HepG2 (cell line): ENCODE results near the gene CAPN11. TPM values are rescaled to one million over a fixed set of nuclear protein-coding genes. Genes with fewer than 3 reads are reported as not detected.

Experiments
- ATAC-seq: fragments of 200-7000 bp; cut with Tn5 transposase; 3 replicates; pipeline ENCODE4 v1.9.1; 2020; ENCODE audit warnings: mild to moderate bottlenecking, moderate library complexity
- BruUV-seq: library from RNA; stranded (reverse); fragments of 400-500 nt; replicated peaks from 2 replicates; lab custom pipeline; 2021; lab: Mats Ljungman, UMichigan
- CTCF ChIA-PET: fragments of 300-600 bp; formaldehyde crosslinking; extraction: SDS; loops from one replicate; lab custom pipeline; 2021; ENCODE audit warnings: low total read pairs, inconsistent platforms, low intra/inter-chr PET ratio; lab: Yijun Ruan, JAX
- POLR2A ChIA-PET: fragments of 350-600 bp; sonication (Branson Sonifier 250); formaldehyde crosslinking; loops from one replicate; lab custom pipeline; 2020; ENCODE audit warnings: antibody characterized with exemption, inconsistent platforms; lab: Yijun Ruan, JAX
- DNase-seq: peaks from one replicate; pipeline ENCODE4 v3.0.0-alpha.2; 2015; ENCODE audit warnings: low spot score
- FAIRE-seq: peaks from 3 replicates; lab custom pipeline; 2011; peaks lifted over from hg19 to GRCh38; lab: Jason Lieb, UNC
- H2AFZ ChIP-seq: one replicate; pipeline ENCODE4 v1.6.1; 2011; ENCODE audit warnings: low read length, inconsistent platforms
- H3K27ac ChIP-seq: fragments of 300-600 bp; 3 replicates; pipeline ENCODE4 v1.8.0; 2011; ENCODE audit warnings: mixed run types, mild to moderate bottlenecking, mixed read lengths, low read length, inconsistent platforms; ENCODE audit not compliant: insufficient read depth; ENCODE audit errors: extremely low read length
- H3K27me3 ChIP-seq, 2 experiments: fragments of 200-600 bp in 1 of 2; 2 replicates in 1 of 2; 3 replicates in 1 of 2; pipeline versions ENCODE4 v1.6.0 to v1.8.0; 2011; ENCODE audit warnings: low read length in 2 of 2, mild to moderate bottlenecking in 2 of 2, moderate library complexity in 2 of 2, inconsistent platforms in 1 of 2; ENCODE audit not compliant: insufficient read depth in 2 of 2, control insufficient read depth in 1 of 2
- H3K36me3 ChIP-seq, 2 experiments: fragments of 200-600 bp in 1 of 2; replicated peaks in 1 of 2; 2 replicates in 1 of 2; 3 replicates in 1 of 2; pipeline versions ENCODE4 v1.5.1 to v1.8.0; 2011; ENCODE audit warnings: low read length in 2 of 2, inconsistent platforms in 1 of 2; ENCODE audit not compliant: insufficient read depth in 2 of 2, control insufficient read depth in 1 of 2
- H3K4me1 ChIP-seq: 2 replicates; pipeline ENCODE4 v1.5.1; 2012; ENCODE audit warnings: low read length, inconsistent platforms; ENCODE audit not compliant: insufficient read depth
- H3K4me2 ChIP-seq: 2 replicates; pipeline ENCODE4 v1.6.0; 2011; ENCODE audit warnings: low read depth, low read length, inconsistent platforms
- H3K4me3 ChIP-seq, 3 experiments: fragments of 200-600 bp in 1 of 3; sonication (generic), shearing (Covaris generic) in 1 of 3; replicated peaks in 1 of 3; 2 replicates each; pipeline ENCODE4 v1.5.1; 2011 to 2016; ENCODE audit warnings: low read length in 3 of 3, inconsistent platforms in 2 of 3, low read depth in 2 of 3, mild to moderate bottlenecking in 2 of 3, control low read depth in 1 of 3, mixed read lengths in 1 of 3; ENCODE audit not compliant: insufficient read depth in 1 of 3
- H3K79me2 ChIP-seq: one replicate; pipeline ENCODE4 v1.6.1; 2011; ENCODE audit warnings: low read length, inconsistent platforms; ENCODE audit not compliant: insufficient read depth
- H3K9ac ChIP-seq: 2 replicates; pipeline ENCODE4 v1.6.0; 2011; ENCODE audit warnings: mild to moderate bottlenecking, low read depth, low read length, inconsistent platforms; ENCODE audit not compliant: insufficient read depth
- H3K9me3 ChIP-seq: 2 replicates; pipeline ENCODE4 v1.5.1; 2012; ENCODE audit warnings: mild to moderate bottlenecking, low read length
- H4K20me1 ChIP-seq: 2 replicates; pipeline ENCODE4 v1.6.0; 2011; ENCODE audit warnings: inconsistent platforms, mild to moderate bottlenecking, low read length, moderate library complexity; ENCODE audit not compliant: insufficient read depth
- ADNP ChIP-seq: sonication (generic); formaldehyde crosslinking; IDR thresholded peaks from 2 replicates; pipeline ENCODE4 v1.4.0; 2020; ENCODE audit warnings: missing genetic modification reagents
- BCL6 ChIP-seq: IDR thresholded peaks from 2 replicates; pipeline ENCODE4 v1.6.1; 2016; ENCODE audit warnings: missing genetic modification reagents, missing compliant biosample characterization
- BHLHE40 ChIP-seq: IDR thresholded peaks from 2 replicates; pipeline ENCODE4 v1.6.1; 2011; ENCODE audit warnings: low read length, improper control_type of control experiment
- EED ChIP-seq: sonication (generic); formaldehyde crosslinking; IDR thresholded peaks from 2 replicates; pipeline ENCODE4 v1.5.0; 2020; ENCODE audit warnings: mild to moderate bottlenecking, missing genetic modification reagents
- ELF1 ChIP-seq: sonication (generic); formaldehyde crosslinking; IDR thresholded peaks from 2 replicates; pipeline ENCODE4 v1.4.0; 2020; ENCODE audit warnings: missing genetic modification reagents
- HMG20A ChIP-seq: IDR thresholded peaks from 2 replicates; pipeline ENCODE4 v1.6.1; 2016; ENCODE audit warnings: borderline replicate concordance
- HOXA3 ChIP-seq: sonication (generic); formaldehyde crosslinking; IDR thresholded peaks from 2 replicates; pipeline ENCODE4 v1.5.0; 2020; ENCODE audit warnings: missing genetic modification reagents
- KLF13 ChIP-seq: sonication (generic); formaldehyde crosslinking; IDR thresholded peaks from 2 replicates; pipeline ENCODE4 v1.4.0; 2020; ENCODE audit warnings: mild to moderate bottlenecking, missing genetic modification reagents
- RBFOX2 ChIP-seq: fragments of 200-400 bp; formaldehyde crosslinking; IDR thresholded peaks from 2 replicates; pipeline ENCODE4 v1.6.1; 2017; ENCODE audit warnings: low read depth, mild to moderate bottlenecking, low read length
- YEATS4 ChIP-seq: sonication (generic); formaldehyde crosslinking; IDR thresholded peaks from 2 replicates; pipeline ENCODE4 v1.4.0; 2020; ENCODE audit warnings: missing genetic modification reagents, borderline replicate concordance
- ZNF10 ChIP-seq: sonication (generic); formaldehyde crosslinking; IDR thresholded peaks from 2 replicates; pipeline ENCODE4 v1.4.0; 2020; ENCODE audit warnings: mild to moderate bottlenecking, low read depth, missing genetic modification reagents, borderline replicate concordance
- ZNF136 ChIP-seq: sonication (generic); formaldehyde crosslinking; IDR thresholded peaks from 2 replicates; pipeline ENCODE4 v1.8.1; 2022; ENCODE audit warnings: low read depth, mild to moderate bottlenecking, moderate library complexity, missing genetic modification reagents
- ZNF331 ChIP-seq: sonication (generic); formaldehyde crosslinking; IDR thresholded peaks from 2 replicates; pipeline ENCODE4 v1.4.0; 2020; ENCODE audit warnings: missing genetic modification reagents
- ZNF33A ChIP-seq: sonication (generic); formaldehyde crosslinking; IDR thresholded peaks from 2 replicates; pipeline ENCODE4 v1.5.1; 2020; ENCODE audit warnings: missing genetic modification reagents, mild to moderate bottlenecking, moderate library complexity, borderline replicate concordance
- ZNF558 ChIP-seq: sonication (generic); formaldehyde crosslinking; IDR thresholded peaks from 2 replicates; pipeline ENCODE4 v1.9.0; 2022; ENCODE audit warnings: mild to moderate bottlenecking, missing genetic modification reagents, borderline replicate concordance
- ZNF577 ChIP-seq: sonication (generic); formaldehyde crosslinking; IDR thresholded peaks from 2 replicates; pipeline ENCODE4 v1.4.0; 2020; ENCODE audit warnings: mild to moderate bottlenecking, low read depth, missing genetic modification reagents, borderline replicate concordance
- ZNF678 ChIP-seq: sonication (generic); formaldehyde crosslinking; IDR thresholded peaks from 2 replicates; pipeline ENCODE4 v1.4.0; 2020; ENCODE audit warnings: mild to moderate bottlenecking, missing genetic modification reagents
- ZNF782 ChIP-seq: sonication (generic); formaldehyde crosslinking; IDR thresholded peaks from 2 replicates; pipeline ENCODE4 v1.4.0; 2020; ENCODE audit warnings: missing genetic modification reagents, mild to moderate bottlenecking, borderline replicate concordance
- WGBS: methylation state at CpG from one replicate; pipeline ENCODE4 v1.1.6; 2017; ENCODE audit warnings: low lambda C conversion rate; 5-methylcytosine and 5-hydroxymethylcytosine counted together
- in situ Hi-C: cut with HindIII; loops from 2 replicates; pipeline ENCODE4 v1.10.0; 2017; ENCODE audit warnings: low pct_unique_long_range_greater_than_20kb; ENCODE audit not compliant: extremely low pct_ligation_motif_present
- intact Hi-C: fragments of 100-400 bp; cut with micrococcal nuclease; formaldehyde crosslinking; loops from one replicate; pipeline ENCODE4 v1.10.0; 2022; ENCODE audit not compliant: unreplicated experiment
- polyA plus RNA-seq, 8 experiments: library from polyadenylated mRNA; depleted of rRNA in 3 of 8; stranded (reverse) in 7 of 8; unstranded in 1 of 8; fragments of >200 nt; fragmentation: Illumina TruSeq in 4 of 8; extraction: Trizol in 4 of 8; gene quantifications; 2 replicates each; pipeline versions ENCODE4 v1.2.1 to v1.2.3, GENCODE V29; 2011 to 2016; ENCODE audit warnings: low read depth in 4 of 8, missing spikeins in 1 of 8, mixed read lengths in 1 of 8; ENCODE audit not compliant: insufficient read depth in 1 of 8
- total RNA-seq, 5 experiments: library from RNA; depleted of rRNA; stranded (reverse); fragments of >200 nt; fragmentation: Illumina TruSeq; extraction: Trizol; gene quantifications; 2 replicates each; pipeline ENCODE4 v1.2.3, GENCODE V29; 2016; ENCODE audit warnings: low read depth in 1 of 5
- TF ChIP-seq, protein P1 (sequence below): sonication (generic); formaldehyde crosslinking; IDR thresholded peaks from 2 replicates; pipeline ENCODE4 v1.9.0; 2021; ENCODE audit warnings: missing genetic modification reagents, borderline replicate concordance
- TF ChIP-seq, protein P2 (sequence below): sonication (generic); formaldehyde crosslinking; IDR thresholded peaks from 2 replicates; pipeline ENCODE4 v1.8.0; 2022; ENCODE audit warnings: missing genetic modification reagents, mild to moderate bottlenecking, moderate library complexity, borderline replicate concordance

CAPN11 gene
- total and polyA plus RNA-seq, 2 of the 13 experiments (the other 11 are each of a cell fraction or from before 2014, with no cell fraction given), result 0.07 to 0.11 TPM

GRCh38 chr6:44180406-44180805 lies 21.8 kb downstream of the CAPN11 start (continued):
- TF ChIP-seq KLF13 (CRISPR knock-in tag), result no peak
- no peak for TF ChIP-seq ZNF678 (CRISPR knock-in tag)
- TF ChIP-seq, protein P1, sequence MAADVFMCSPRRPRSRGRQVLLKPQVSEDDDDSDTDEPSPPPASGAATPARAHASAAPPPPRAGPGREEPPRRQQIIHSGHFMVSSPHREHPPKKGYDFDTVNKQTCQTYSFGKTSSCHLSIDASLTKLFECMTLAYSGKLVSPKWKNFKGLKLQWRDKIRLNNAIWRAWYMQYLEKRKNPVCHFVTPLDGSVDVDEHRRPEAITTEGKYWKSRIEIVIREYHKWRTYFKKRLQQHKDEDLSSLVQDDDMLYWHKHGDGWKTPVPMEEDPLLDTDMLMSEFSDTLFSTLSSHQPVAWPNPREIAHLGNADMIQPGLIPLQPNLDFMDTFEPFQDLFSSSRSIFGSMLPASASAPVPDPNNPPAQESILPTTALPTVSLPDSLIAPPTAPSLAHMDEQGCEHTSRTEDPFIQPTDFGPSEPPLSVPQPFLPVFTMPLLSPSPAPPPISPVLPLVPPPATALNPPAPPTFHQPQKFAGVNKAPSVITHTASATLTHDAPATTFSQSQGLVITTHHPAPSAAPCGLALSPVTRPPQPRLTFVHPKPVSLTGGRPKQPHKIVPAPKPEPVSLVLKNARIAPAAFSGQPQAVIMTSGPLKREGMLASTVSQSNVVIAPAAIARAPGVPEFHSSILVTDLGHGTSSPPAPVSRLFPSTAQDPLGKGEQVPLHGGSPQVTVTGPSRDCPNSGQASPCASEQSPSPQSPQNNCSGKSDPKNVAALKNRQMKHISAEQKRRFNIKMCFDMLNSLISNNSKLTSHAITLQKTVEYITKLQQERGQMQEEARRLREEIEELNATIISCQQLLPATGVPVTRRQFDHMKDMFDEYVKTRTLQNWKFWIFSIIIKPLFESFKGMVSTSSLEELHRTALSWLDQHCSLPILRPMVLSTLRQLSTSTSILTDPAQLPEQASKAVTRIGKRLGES (CRISPR knock-in tag), result no peak
- TF ChIP-seq ELF1 (CRISPR knock-in tag), result no peak
- no peak for TF ChIP-seq YEATS4 (CRISPR knock-in tag)
- no peak for TF ChIP-seq BHLHE40
- TF ChIP-seq ZNF558 (CRISPR knock-in tag), result no peak

DNA sequence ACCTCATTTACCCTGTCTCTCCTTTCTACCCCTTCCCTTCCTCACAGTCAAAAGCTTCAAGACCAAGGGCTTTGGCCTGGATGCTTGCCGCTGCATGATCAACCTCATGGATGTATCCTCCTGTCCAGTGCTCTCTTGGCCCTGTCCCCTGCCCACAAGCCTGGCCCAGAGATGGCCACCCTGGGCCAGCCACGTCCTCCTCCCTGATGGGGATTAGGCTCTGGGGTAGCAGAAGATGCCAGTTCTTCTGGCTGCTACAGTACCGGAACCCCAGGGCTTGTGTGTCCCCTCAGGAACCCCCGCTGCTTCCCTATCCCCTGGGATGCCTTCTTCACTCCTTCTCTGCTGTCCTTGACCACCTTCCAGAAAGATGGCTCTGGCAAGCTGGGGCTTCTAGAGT lies 22.3 kb downstream of the CAPN11 start:
- in situ Hi-C loops, result no loop called here
- intact Hi-C loops, result no loop called here
- no peak overlapping the region for H2AFZ ChIP-seq
- H3K27ac ChIP-seq, result no peak overlapping the region
- no peak overlapping the region for H3K9ac ChIP-seq
- H3K4me2 ChIP-seq, result no peak overlapping the region
- no peaks in the 10 kb centered on the region for H3K79me2 ChIP-seq
- peak; percentile 16; the same call in 2 of the 3 replicates for ATAC-seq
- no peak for DNase-seq
- no peaks in the 10 kb centered on the region for H4K20me1 ChIP-seq
- ChIA-PET POLR2A (interaction anchor here (1.1 to 1.4 kb wide), 3 partner anchors 12 to 66 kb away, joined by 3 to 4 read pairs (median 4); partner anchors contain the start of gene HSP90AB1), CTCF (no interaction called here)
- no peak overlapping the region for H3K4me3 ChIP-seq
- FAIRE-seq, result no peak
- BruUV-seq, result no TSS peak
- WGBS, result 64% methylated on average over 4 of the region's 4 CpGs
- H3K27me3 ChIP-seq, result peaks cover 0 to 14% of the 10 kb centered on the region in 2 experiments; a peak in 3 of 5 replicates
- peaks cover 62% of the 10 kb centered on the region for H3K4me1 ChIP-seq
- no peaks in the 10 kb centered on the region for H3K9me3 ChIP-seq
- H3K36me3 ChIP-seq, result no peaks in the 10 kb centered on the region
- TF ChIP-seq, protein P2, sequence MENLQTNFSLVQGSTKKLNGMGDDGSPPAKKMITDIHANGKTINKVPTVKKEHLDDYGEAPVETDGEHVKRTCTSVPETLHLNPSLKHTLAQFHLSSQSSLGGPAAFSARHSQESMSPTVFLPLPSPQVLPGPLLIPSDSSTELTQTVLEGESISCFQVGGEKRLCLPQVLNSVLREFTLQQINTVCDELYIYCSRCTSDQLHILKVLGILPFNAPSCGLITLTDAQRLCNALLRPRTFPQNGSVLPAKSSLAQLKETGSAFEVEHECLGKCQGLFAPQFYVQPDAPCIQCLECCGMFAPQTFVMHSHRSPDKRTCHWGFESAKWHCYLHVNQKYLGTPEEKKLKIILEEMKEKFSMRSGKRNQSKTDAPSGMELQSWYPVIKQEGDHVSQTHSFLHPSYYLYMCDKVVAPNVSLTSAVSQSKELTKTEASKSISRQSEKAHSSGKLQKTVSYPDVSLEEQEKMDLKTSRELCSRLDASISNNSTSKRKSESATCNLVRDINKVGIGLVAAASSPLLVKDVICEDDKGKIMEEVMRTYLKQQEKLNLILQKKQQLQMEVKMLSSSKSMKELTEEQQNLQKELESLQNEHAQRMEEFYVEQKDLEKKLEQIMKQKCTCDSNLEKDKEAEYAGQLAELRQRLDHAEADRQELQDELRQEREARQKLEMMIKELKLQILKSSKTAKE (CRISPR knock-in tag), result no peak
- no peak for TF ChIP-seq HMG20A (CRISPR knock-in tag)
- no peak for TF ChIP-seq ZNF33A (CRISPR knock-in tag)
- TF ChIP-seq ZNF136 (CRISPR knock-in tag), result no peak
- TF ChIP-seq ZNF331 (CRISPR knock-in tag), result no peak
- no peak for TF ChIP-seq ZNF10
- TF ChIP-seq HOXA3 (CRISPR knock-in tag), result no peak
- TF ChIP-seq ZNF577 (CRISPR knock-in tag), result no peak
- TF ChIP-seq ZNF782 (CRISPR knock-in tag), result no peak
- no peak for TF ChIP-seq ADNP
- TF ChIP-seq EED (CRISPR knock-in tag), result no peak
- TF ChIP-seq RBFOX2, result no peak
- no peak for TF ChIP-seq BCL6
